Skin epidermis (tissue), 12 donors: ENCODE results near the gene TEN1.
A peak's percentile ranks its signal among the peaks of the same experiment; 100 is the strongest.
"Not testable (repeated sequence)": the region's sequence is repeated elsewhere in the genome, so short reads cannot be mapped to it uniquely, and the experiment has no call there.

Source experiments
- H3K27ac ChIP-seq, 21 experiments: fragments of 200-600 bp; sonication (generic) in 11 of 21; one replicate each; pipeline ENCODE4 v1.5.0; 2020; ENCODE audit warnings: mild to moderate bottlenecking in 3 of 21, inconsistent platforms in 2 of 21, moderate library complexity in 2 of 21
- H3K4me3 ChIP-seq, 7 experiments: fragments of 200-600 bp; sonication (generic) in 2 of 7; one replicate each; pipeline ENCODE4 v1.5.0; 2020; ENCODE audit warnings: inconsistent platforms in 2 of 7, mild to moderate bottlenecking in 2 of 7, moderate library complexity in 1 of 7

The TEN1 gene

GRCh38 chr17:75975187-75975586, 3.9 kb upstream of the TEN1 start:
- H3K4me3 ChIP-seq = not testable (repeated sequence)
- peak overlapping the region in 3 of 21 experiments; percentile 38 to 57 (median 41) for H3K27ac ChIP-seq

- Histone ChIP-seq H3K4me3 (peak overlapping the region in 1 of 7 experiments; percentile 76), H3K27ac (peak overlapping the region in 10 of 21 experiments; percentile 14 to 67 (median 45))
Measured at GRCh38 chr17:75975757-75976174, 3.3 kb upstream of the TEN1 start.

- peak overlapping the region in 2 of 7 experiments; percentile 3 to 76 for H3K4me3 ChIP-seq
- peak overlapping the region in 11 of 21 experiments; percentile 14 to 67 (median 41) for H3K27ac ChIP-seq
Measured at GRCh38 chr17:75976175-75976848, 2.7 kb upstream of the TEN1 start.

GRCh38 chr17:75979705-75980187, 706 bp downstream of the TEN1 start:
- H3K4me3 ChIP-seq = peak overlapping the region; percentile 52 to 91 (median 75)
- peak overlapping the region; percentile 75 to 100 (median 99) for H3K27ac ChIP-seq

GRCh38 chr17:75980188-75981018, 1.4 kb downstream of the TEN1 start:
- H3K4me3 ChIP-seq = peak overlapping the region; percentile 52 to 91 (median 75)
- H3K27ac ChIP-seq = peak overlapping the region; percentile 75 to 100 (median 99)

- peak overlapping the region in 20 of 21 experiments; percentile 44 to 100 (median 98) for H3K27ac ChIP-seq
Measured at GRCh38 chr17:75981019-75981615, 2.1 kb downstream of the TEN1 start.

GRCh38 chr17:75983501-75984181, 4.6 kb downstream of the TEN1 start:
- H3K4me3 ChIP-seq = no peak overlapping the region
- peak overlapping the region in 20 of 21 experiments; percentile 58 to 100 (median 98) for H3K27ac ChIP-seq

More at GRCh38 chr17:75981019-75981615, 2.1 kb downstream of the TEN1 start:
- no peak overlapping the region for H3K4me3 ChIP-seq

GRCh38 chr17:75985986-75986385, 6.9 kb downstream of the TEN1 start:
- no peak overlapping the region for H3K27ac ChIP-seq
- no peak overlapping the region for H3K4me3 ChIP-seq

DNA sequence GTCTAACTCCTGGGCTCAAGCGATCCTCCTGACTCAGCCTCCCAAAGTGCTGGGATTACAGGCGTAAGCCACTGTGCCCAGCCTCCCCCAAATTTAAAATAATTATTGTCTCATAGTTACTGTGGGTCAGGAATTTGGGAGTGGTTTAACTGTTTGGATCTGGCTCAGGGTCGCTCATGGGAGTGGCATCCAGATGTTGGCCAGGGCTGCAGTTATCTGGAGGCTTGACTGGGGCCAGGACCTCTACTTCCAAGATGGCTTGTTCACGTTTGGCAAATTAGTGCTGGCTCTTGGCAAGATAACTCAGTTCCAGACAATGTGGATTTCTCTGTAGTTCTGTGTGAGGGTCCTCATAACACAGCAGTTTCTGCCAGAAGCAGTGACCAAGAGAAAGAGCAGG, 8.0 kb downstream of the TEN1 start:
- Histone ChIP-seq H3K4me3 (no peak overlapping the region), H3K27ac (peak overlapping the region in 1 of 21 experiments; percentile 12)

- Histone ChIP-seq H3K27ac (no peak overlapping the region), H3K4me3 (no peak overlapping the region)
Measured at GRCh38 chr17:75991396-75991795, 12.4 kb downstream of the TEN1 start.

DNA sequence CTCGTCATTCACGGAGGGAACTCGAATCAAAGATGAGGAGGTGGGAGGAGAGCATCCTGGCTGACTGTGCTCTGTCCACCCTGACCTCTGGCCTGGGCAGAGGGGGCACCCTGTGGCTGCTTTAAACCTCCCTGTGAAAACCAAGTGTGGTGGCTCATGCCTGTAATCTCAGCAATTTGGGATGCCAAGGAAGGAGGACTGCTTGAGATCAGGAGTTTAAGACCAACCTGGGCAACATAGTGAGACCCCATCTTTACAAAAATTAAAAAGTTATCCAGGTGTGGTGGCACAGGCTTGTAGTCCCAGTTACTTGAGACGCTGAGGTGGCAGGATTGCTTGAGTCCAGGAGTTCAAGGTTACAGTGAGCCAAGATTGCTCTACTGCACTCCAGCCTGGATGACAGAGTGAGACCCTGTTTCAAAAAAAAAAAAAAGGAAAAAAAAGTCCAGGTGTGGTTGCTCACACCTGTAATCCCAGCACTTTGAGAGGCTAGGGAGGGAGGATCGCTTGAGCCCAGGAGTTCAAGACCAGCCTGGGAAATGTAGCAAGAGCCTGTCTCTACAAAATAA, 15.8 kb downstream of the TEN1 start:
- H3K4me3 ChIP-seq = no peak overlapping the region
- H3K27ac ChIP-seq = peak overlapping the region in 4 of 21 experiments; percentile 54 to 91 (median 76)

DNA sequence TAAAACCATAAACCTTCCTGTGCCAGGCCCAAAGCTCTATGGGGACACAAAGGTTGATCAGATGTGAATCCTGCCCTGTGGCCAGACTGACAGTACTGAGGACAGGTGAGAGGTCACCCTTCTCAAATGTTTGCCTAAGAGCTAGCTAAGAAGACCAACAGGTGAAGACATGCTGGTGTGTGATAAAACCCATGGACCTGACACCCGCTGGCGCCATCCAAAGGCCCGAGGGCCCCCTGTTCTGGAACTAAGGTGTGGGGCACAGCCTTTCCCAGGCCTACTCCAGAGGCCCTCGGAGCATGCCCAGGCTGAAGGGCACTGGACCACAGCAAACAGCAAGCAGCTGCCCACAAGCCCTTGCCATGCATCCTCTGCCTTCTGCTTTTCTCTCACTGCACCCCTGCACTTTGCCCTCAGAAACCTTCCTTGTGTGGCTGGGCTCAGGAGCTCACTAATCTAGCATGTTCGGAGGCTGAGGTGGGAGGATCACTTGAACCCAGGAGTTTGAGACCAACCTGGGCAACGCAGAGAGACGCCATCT, 16.4 kb downstream of the TEN1 start:
- Histone ChIP-seq H3K4me3 (no peak overlapping the region), H3K27ac (peak overlapping the region in 9 of 21 experiments; percentile 44 to 91 (median 63))

GRCh38 chr17:75996665-75997590, 17.9 kb downstream of the TEN1 start:
- Histone ChIP-seq H3K27ac (peak overlapping the region in 20 of 21 experiments; percentile 64 to 93 (median 80)), H3K4me3 (no peak overlapping the region)

DNA sequence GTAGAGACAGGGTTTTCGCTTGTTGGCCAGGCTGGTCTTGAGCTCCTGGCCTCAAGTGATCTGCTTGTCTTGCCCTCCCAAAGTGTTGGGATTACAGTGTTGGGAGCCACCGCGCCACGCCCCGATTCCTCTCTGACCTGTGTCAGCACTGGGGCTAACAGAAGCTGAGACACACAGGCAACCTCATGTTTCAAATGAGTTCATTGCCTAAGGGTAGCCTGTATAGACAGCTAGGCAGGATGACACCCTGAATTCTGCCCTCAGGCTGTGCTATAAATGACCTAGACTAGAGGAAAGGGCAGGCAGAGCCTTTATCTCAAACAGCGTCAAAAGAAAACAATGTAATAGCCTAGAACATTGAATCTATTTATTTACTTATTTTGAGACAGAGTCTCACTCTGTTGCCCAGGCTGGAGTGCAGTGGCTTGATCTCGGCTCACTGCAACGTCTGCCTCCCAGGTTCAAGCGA, 19.3 kb downstream of the TEN1 start:
- Histone ChIP-seq H3K27ac (peak overlapping the region in 15 of 21 experiments; percentile 66 to 93 (median 80)), H3K4me3 (no peak overlapping the region)

- no peak overlapping the region for H3K4me3 ChIP-seq
- H3K27ac ChIP-seq = peak overlapping the region in 12 of 21 experiments; percentile 7 to 79 (median 35)
Measured at GRCh38 chr17:76000016-76000754, 21.1 kb downstream of the TEN1 start.

DNA sequence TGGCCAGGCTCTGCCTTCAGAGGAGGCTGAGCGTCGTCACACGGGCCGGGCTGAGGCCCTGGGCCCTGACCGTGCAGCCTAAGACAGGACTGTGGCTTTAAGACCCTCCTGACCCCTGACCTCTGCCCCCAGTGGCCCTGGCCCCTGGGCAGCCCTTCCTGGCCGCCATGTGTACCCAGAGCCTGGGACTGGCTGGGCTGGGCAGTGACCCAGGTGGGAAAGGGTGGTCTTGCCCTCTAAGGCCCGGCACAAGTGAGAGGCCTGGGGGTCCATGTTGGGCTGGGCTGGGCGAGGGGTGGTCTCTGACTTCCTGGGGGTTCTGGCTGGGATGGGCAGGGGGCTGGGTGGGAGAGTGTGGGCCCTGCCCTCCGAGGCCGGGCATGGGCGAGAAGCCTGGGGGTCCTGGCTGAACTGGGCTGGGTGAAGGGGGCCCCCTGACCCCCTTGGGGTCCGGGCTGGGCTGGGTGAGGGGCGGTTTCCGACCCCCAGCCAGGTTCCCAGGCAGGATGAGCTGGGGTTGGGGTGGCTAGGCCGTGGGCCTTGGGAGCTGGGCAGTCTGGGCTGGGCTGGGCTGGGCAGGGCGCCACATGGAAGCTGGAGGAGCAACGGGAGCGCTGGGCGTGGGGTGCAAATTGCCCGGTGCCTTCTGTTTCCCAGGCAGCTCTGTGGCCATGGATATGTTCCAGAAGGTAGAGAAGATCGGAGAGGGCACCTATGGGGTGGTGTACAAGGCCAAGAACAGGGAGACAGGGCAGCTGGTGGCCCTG, 21.9 kb downstream of the TEN1 start, which contains the start of gene CDK3:
TSS of gene CDK3 (plus strand) at position 101 of the 767 bp plus-strand sequence. CDS start at position 672, 571 bp downstream.
- peak within 1 kb of the TSS in 14 of 21 experiments; percentile 7 to 79 (median 40) for H3K27ac ChIP-seq
- H3K4me3 ChIP-seq = no peak within 1 kb of the TSS
